PC-3 (cell line): ENCODE data around the gene ERCC8.

Source experiments
- CTCF ChIP-seq: fragments of 300-600 bp; sonication (generic); conservative IDR thresholded peaks from 2 replicates; pipeline ENCODE4 v1.5.1; 2017; ENCODE audit warnings: antibody characterized with exemption, low read depth, mild to moderate bottlenecking, low read length
- EZH2 ChIP-seq: fragments of 300-600 bp; sonication (generic); IDR thresholded peaks from one replicate; pipeline ENCODE4 v1.6.1; 2017; ENCODE audit warnings: antibody characterized with exemption, mild to moderate bottlenecking, low read length; ENCODE audit not compliant: unreplicated experiment

- no peak for TF ChIP-seq EZH2
- TF ChIP-seq CTCF: no peak
Measured at GRCh38 chr5:60992871-60993270, 48.0 kb upstream of the ERCC8 start.
